H1 (cell line): Measurements from ENCODE around the gene ASIP. TPM values are rescaled to one million over a fixed set of nuclear protein-coding genes. Genes with fewer than 3 reads are reported as not detected.

ENCODE experiments used
- CTCF ChIA-PET: fragments of 300-600 bp; sonication (Branson Sonifier 250); formaldehyde crosslinking; loops from one replicate; lab custom pipeline; 2021; ENCODE audit not compliant: partially characterized antibody; lab: Charles Lee
- POLR2A ChIA-PET: fragments of 300-600 bp; sonication (Branson Sonifier 250); formaldehyde crosslinking; loops from one replicate; lab custom pipeline; 2021; ENCODE audit warnings: inconsistent platforms; ENCODE audit not compliant: partially characterized antibody; lab: Charles Lee
- DNase-seq, 2 experiments: peaks; one replicate each; pipeline versions ENCODE4 v3.0.0 to v3.0.0-alpha.2; 2010 to 2022; ENCODE audit warnings: low spot score in 2 of 2, low read depth in 1 of 2, mixed read lengths in 1 of 2
- FAIRE-seq: peaks from 2 replicates; lab custom pipeline; 2011; peaks lifted over from hg19 to GRCh38; lab: Jason Lieb, UNC
- H2AFZ ChIP-seq: 2 replicates; pipeline ENCODE4 v1.8.1; 2012; ENCODE audit warnings: low read length, inconsistent platforms
- H2AK5ac ChIP-seq: 2 replicates; pipeline ENCODE4 v1.6.1; 2013; ENCODE audit warnings: low read depth, low read length
- H2BK120ac ChIP-seq: replicated peaks from 2 replicates; pipeline ENCODE3; 2013; ENCODE audit warnings: low read depth, low read length, inconsistent platforms
- H2BK12ac ChIP-seq: 2 replicates; pipeline ENCODE4 v1.6.1; 2013; ENCODE audit warnings: low read depth, low read length
- H2BK15ac ChIP-seq: 2 replicates; pipeline ENCODE4 v1.6.1; 2013; ENCODE audit warnings: low read length
- H2BK20ac ChIP-seq: 2 replicates; pipeline ENCODE4 v1.6.1; 2013; ENCODE audit warnings: low read length
- H2BK5ac ChIP-seq: 2 replicates; pipeline ENCODE4 v1.6.1; 2013; ENCODE audit warnings: low read depth, low read length
- H3K14ac ChIP-seq: 2 replicates; pipeline ENCODE4 v1.6.1; 2013; ENCODE audit warnings: inconsistent platforms; ENCODE audit not compliant: insufficient read length
- H3K18ac ChIP-seq: 2 replicates; pipeline ENCODE4 v1.6.1; 2013; ENCODE audit warnings: low read length; ENCODE audit errors: extremely low read depth
- H3K23ac ChIP-seq: 2 replicates; pipeline ENCODE4 v1.6.1; 2013; ENCODE audit warnings: inconsistent platforms; ENCODE audit not compliant: insufficient read length
- H3K23me2 ChIP-seq: 2 replicates; pipeline ENCODE4 v1.6.1; 2013; ENCODE audit warnings: low read depth, low read length
- H3K27ac ChIP-seq: 2 replicates; pipeline ENCODE4 v1.6.1; 2011; ENCODE audit warnings: low read depth, low read length, inconsistent platforms
- H3K27me3 ChIP-seq, 4 experiments: replicated peaks in 1 of 4; 1 replicate in 1 of 4; 2 replicates in 3 of 4; pipeline versions ENCODE4 v1.6.1 to v1.8.1; 2011 to 2013; ENCODE audit warnings: low read length in 3 of 4, mild to moderate bottlenecking in 3 of 4, inconsistent platforms in 2 of 4, mixed read lengths in 2 of 4, moderate library complexity in 1 of 4; ENCODE audit not compliant: control insufficient read depth in 3 of 4, insufficient read depth in 3 of 4; ENCODE audit errors: extremely low read depth in 1 of 4
- H3K36me3 ChIP-seq, 4 experiments: 2 replicates each; pipeline versions ENCODE4 v1.6.1 to v1.8.1; 2011 to 2013; ENCODE audit warnings: mild to moderate bottlenecking in 4 of 4, low read length in 3 of 4, moderate library complexity in 2 of 4, control low read depth in 1 of 4, inconsistent platforms in 1 of 4; ENCODE audit not compliant: insufficient read depth in 4 of 4, control insufficient read depth in 2 of 4
- H3K4ac ChIP-seq: replicated peaks from 2 replicates; pipeline ENCODE3; 2013; ENCODE audit warnings: low read length, low read depth, mixed read lengths, inconsistent platforms; ENCODE audit not compliant: insufficient read length
- H3K4me1 ChIP-seq, 4 experiments: replicated peaks in 1 of 4; 1 replicate in 1 of 4; 2 replicates in 3 of 4; pipeline versions ENCODE4 v1.6.1 to v1.8.1; 2011 to 2013; ENCODE audit warnings: low read length in 3 of 4, inconsistent platforms in 2 of 4, mixed read lengths in 1 of 4; ENCODE audit not compliant: insufficient read depth in 4 of 4, control insufficient read depth in 3 of 4
- H3K4me2 ChIP-seq, 2 experiments: 2 replicates each; pipeline versions ENCODE4 v1.6.1 to v1.8.1; 2011 to 2013; ENCODE audit warnings: low read depth in 2 of 2, low read length in 2 of 2, control low read depth in 1 of 2, inconsistent platforms in 1 of 2, mild to moderate bottlenecking in 1 of 2; ENCODE audit not compliant: insufficient read depth in 1 of 2
- H3K4me3 ChIP-seq, 4 experiments: fragments of 200-600, 300-600 bp in 1 of 4; sonication (generic), shearing (Covaris generic), sonication (Bioruptor Twin) in 1 of 4; 2 replicates each; pipeline versions ENCODE4 v1.5.1 to v1.8.1; 2011 to 2016; ENCODE audit warnings: low read length in 4 of 4, low read depth in 3 of 4, control low read depth in 2 of 4, inconsistent platforms in 2 of 4, mild to moderate bottlenecking in 2 of 4, mixed read lengths in 1 of 4, moderate library complexity in 1 of 4; ENCODE audit not compliant: insufficient read depth in 2 of 4; ENCODE audit errors: extremely low read depth in 1 of 4
- H3K56ac ChIP-seq: replicated peaks from 2 replicates; pipeline ENCODE3; 2013; ENCODE audit warnings: low read depth, mild to moderate bottlenecking, mixed read lengths, low read length, inconsistent platforms; ENCODE audit not compliant: insufficient read length
- H3K79me1 ChIP-seq: 2 replicates; pipeline ENCODE4 v1.6.1; 2013; ENCODE audit warnings: low read depth, low read length, control low read depth
- H3K79me2 ChIP-seq, 2 experiments: 2 replicates each; pipeline versions ENCODE4 v1.6.1 to v1.8.1; 2012 to 2013; ENCODE audit warnings: low read length in 2 of 2, mild to moderate bottlenecking in 2 of 2, inconsistent platforms in 1 of 2; ENCODE audit not compliant: insufficient read depth in 2 of 2, control insufficient read depth in 1 of 2
- H3K9ac ChIP-seq, 4 experiments: replicated peaks in 1 of 4; 1 replicate in 1 of 4; 2 replicates in 3 of 4; pipeline versions ENCODE4 v1.6.1 to v1.8.1; 2011 to 2013; ENCODE audit warnings: low read depth in 3 of 4, low read length in 3 of 4, control low read depth in 2 of 4, mild to moderate bottlenecking in 2 of 4, moderate library complexity in 2 of 4, inconsistent platforms in 1 of 4; ENCODE audit errors: extremely low read depth in 1 of 4
- H3K9me3 ChIP-seq, 2 experiments: 2 replicates each; pipeline versions ENCODE4 v1.6.1 to v1.8.1; 2012 to 2013; ENCODE audit warnings: mild to moderate bottlenecking in 2 of 2, moderate library complexity in 2 of 2, control low read depth in 1 of 2, inconsistent platforms in 1 of 2, low read depth in 1 of 2, low read length in 1 of 2, mixed read lengths in 1 of 2; ENCODE audit not compliant: insufficient read depth in 2 of 2
- H4K20me1 ChIP-seq, 2 experiments: replicated peaks in 1 of 2; 2 replicates each; pipeline versions ENCODE3 to v1.8.1; 2011 to 2013; ENCODE audit warnings: inconsistent platforms in 2 of 2, low read length in 2 of 2, mild to moderate bottlenecking in 1 of 2; ENCODE audit not compliant: insufficient read depth in 2 of 2, control insufficient read depth in 1 of 2
- H4K5ac ChIP-seq: 2 replicates; pipeline ENCODE4 v1.6.1; 2013; ENCODE audit warnings: low read length, low read depth, mixed read lengths, inconsistent platforms; ENCODE audit not compliant: insufficient read length
- H4K8ac ChIP-seq: 2 replicates; pipeline ENCODE4 v1.8.0; 2013; ENCODE audit warnings: mild to moderate bottlenecking, moderate library complexity, low read length, inconsistent platforms; ENCODE audit not compliant: insufficient read depth; ENCODE audit errors: extremely low read depth
- H4K91ac ChIP-seq: replicated peaks from 2 replicates; pipeline ENCODE3; 2013; ENCODE audit warnings: low read length, mixed read lengths, inconsistent platforms; ENCODE audit not compliant: insufficient read length
- BRCA1 ChIP-seq: IDR thresholded peaks from 2 replicates; pipeline ENCODE4 v1.6.1; 2012; ENCODE audit warnings: low read depth, low read length, improper control_type of control experiment
- CHD1 ChIP-seq: IDR thresholded peaks from 2 replicates; pipeline ENCODE4 v1.6.1; 2012; ENCODE audit warnings: low read depth, low read length, improper control_type of control experiment
- EZH2 ChIP-seq: fragments of 200-600 bp; sonication (generic); IDR thresholded peaks from 2 replicates; pipeline ENCODE4 v1.7.1; 2012; ENCODE audit warnings: low read depth, mild to moderate bottlenecking, moderate library complexity, low read length, inconsistent platforms; ENCODE audit not compliant: severe bottlenecking
- JUN ChIP-seq: IDR thresholded peaks from 2 replicates; pipeline ENCODE4 v1.6.1; 2011; ENCODE audit warnings: low read depth, mild to moderate bottlenecking, improper control_type of control experiment, low read length
- KDM1A ChIP-seq: fragments of 200-600, 300-600 bp; sonication (generic); IDR thresholded peaks from 2 replicates; pipeline ENCODE4 v1.7.1; 2016; ENCODE audit warnings: mild to moderate bottlenecking, low read length, borderline replicate concordance
- POLR2A ChIP-seq, 2 experiments: IDR thresholded peaks; 1 replicate in 1 of 2; 2 replicates in 1 of 2; pipeline ENCODE4 v1.6.1; 2011; ENCODE audit warnings: low read depth in 2 of 2, low read length in 2 of 2, mild to moderate bottlenecking in 2 of 2; ENCODE audit errors: control extremely low read depth in 1 of 2
- RAD21 ChIP-seq, 2 experiments: IDR thresholded peaks in 1 of 2; conservative IDR thresholded peaks in 1 of 2; 2 replicates each; pipeline ENCODE4 v1.6.1; 2011; ENCODE audit warnings: low read depth in 2 of 2, low read length in 2 of 2, improper control_type of control experiment in 1 of 2, inconsistent platforms in 1 of 2, mild to moderate bottlenecking in 1 of 2, moderate library complexity in 1 of 2
- RNF2 ChIP-seq: fragments of 200-900, 300-1000 bp; sonication (generic); IDR thresholded peaks from 2 replicates; pipeline ENCODE4 v1.7.1; 2016; ENCODE audit warnings: borderline replicate concordance, low read depth, mild to moderate bottlenecking, antibody characterized with exemption, low read length; ENCODE audit not compliant: poor library complexity, severe bottlenecking; ENCODE audit errors: missing control alignments
- SAP30 ChIP-seq: fragments of 300-600 bp; sonication (generic); IDR thresholded peaks from 2 replicates; pipeline ENCODE4 v1.7.1; 2012; ENCODE audit warnings: low read length, moderate library complexity, mild to moderate bottlenecking, inconsistent platforms; ENCODE audit not compliant: insufficient read depth, insufficient replicate concordance
- SIRT6 ChIP-seq: IDR thresholded peaks from one replicate; pipeline ENCODE4 v1.7.1; 2012; ENCODE audit warnings: low read length, inconsistent platforms
- SIX5 ChIP-seq: IDR thresholded peaks from 2 replicates; pipeline ENCODE4 v1.6.1; 2011; ENCODE audit warnings: mild to moderate bottlenecking, low read depth, low read length
- SP4 ChIP-seq: IDR thresholded peaks from 2 replicates; pipeline ENCODE4 v1.6.1; 2012; ENCODE audit warnings: low read length, inconsistent platforms
- TAF1 ChIP-seq: IDR thresholded peaks from 2 replicates; pipeline ENCODE4 v1.6.1; 2011; ENCODE audit warnings: mild to moderate bottlenecking, low read depth, low read length
- TAF7 ChIP-seq: optimal IDR thresholded peaks from 2 replicates; pipeline ENCODE3; 2011; ENCODE audit warnings: low read depth, mild to moderate bottlenecking, inconsistent platforms, low read length, moderate library complexity, borderline replicate concordance
- TCF12 ChIP-seq: IDR thresholded peaks from 2 replicates; pipeline ENCODE4 v1.6.1; 2011; ENCODE audit warnings: low read depth, mild to moderate bottlenecking, low read length
- WGBS, 2 experiments: shearing (Covaris generic) in 1 of 2; methylation state at CpG; one replicate each; pipeline versions ENCODE4 v1.1.6 to v1.1.7; 2013 to 2015; ENCODE audit warnings: low lambda C conversion rate in 2 of 2, mixed read lengths in 2 of 2, inconsistent platforms in 1 of 2, low coverage in 1 of 2, missing lambda C conversion rate in 1 of 2; ENCODE audit not compliant: insufficient replicate concordance in 2 of 2, insufficient coverage in 1 of 2, insufficient read length in 1 of 2; ENCODE audit errors: extremely low coverage in 1 of 2, missing lambda C conversion rate in 1 of 2; 5-methylcytosine and 5-hydroxymethylcytosine counted together
- polyA plus RNA-seq, 7 experiments: library from polyadenylated mRNA; depleted of rRNA in 3 of 7; stranded (reverse) in 5 of 7; unstranded in 2 of 7; fragments of >200 nt in 5 of 7; fragments of 200-250 nt in 2 of 7; gene quantifications; 1 replicate in 5 of 7; 2 replicates in 1 of 7; 4 replicates in 1 of 7; pipeline versions ENCODE4 v1.2.1 to v1.2.3, GENCODE V29; 2011 to 2013; ENCODE audit warnings: missing spikeins in 2 of 7, mixed read lengths in 2 of 7
- total RNA-seq: library from RNA; stranded (reverse); fragmentation: NEBNext Ultra II Directional; extraction: Animal tissue kit (Norgen Biotek cat#: 25700); gene quantifications from 2 replicates; pipeline ENCODE4 v1.2.1, GENCODE V29; 2021

The ASIP gene
- total and polyA plus RNA-seq, 2 of the 8 experiments (the other 6 are each of a cell fraction or from before 2014, with no cell fraction given): not detected

- POLR2A ChIA-PET: interaction anchor here (1.9 kb wide), 1 partner anchor 14 kb away, joined by 5 read pairs; no protein-coding TSS in a partner anchor
- Histone ChIP-seq H4K91ac (no peak overlapping the region), H2BK15ac (no peak overlapping the region), H2AFZ (no peak overlapping the region), H3K79me2 (no peaks in the 10 kb centered on the region), H4K5ac (no peak overlapping the region), H3K23me2 (no peaks in the 10 kb centered on the region), H2AK5ac (0 out of 2 replicates have a peak overlapping the region, but pooled peaks have one; percentile 70), H3K56ac (no peak overlapping the region), H2BK20ac (no peak overlapping the region), H3K4me3 (no peak overlapping the region), H3K36me3 (no peaks in the 10 kb centered on the region), H3K4me2 (no peak overlapping the region), H2BK120ac (peak overlapping the region; percentile 38), H3K9ac (no peak overlapping the region), H3K23ac (no peak overlapping the region), H4K8ac (no peak overlapping the region), H2BK5ac (no peak overlapping the region), H3K9me3 (no peaks in the 10 kb centered on the region), H2BK12ac (no peak overlapping the region), H3K4me1 (no peaks in the 10 kb centered on the region; a peak in 1 of 7 replicates), H4K20me1 (peaks cover 0 to 2% of the 10 kb centered on the region in 2 experiments), H3K27me3 (no peaks in the 10 kb centered on the region), H3K79me1 (no peaks in the 10 kb centered on the region), H3K27ac (no peak overlapping the region), H3K4ac (no peak overlapping the region), H3K14ac (no peak overlapping the region), H3K18ac (no peak overlapping the region)
- CTCF ChIA-PET: interaction anchor here (0.6 to 3.3 kb wide), 16 partner anchors 8 to 734 kb away, joined by 3 to 9 read pairs (median 4); no protein-coding TSS in a partner anchor
- 64% methylated on average over 1 of the region's 1 CpG; no CpG with 5 or more reads in 1 of the 2 experiments for WGBS, 2 experiments
- no peak for DNase-seq
- FAIRE-seq: no peak
- TF ChIP-seq SP4 (no peak), EZH2 (no peak), TAF1 (no peak), CHD1 (no peak), SIRT6 (no peak), JUN (no peak), RNF2 (no peak), BRCA1 (no peak), KDM1A (no peak), TCF12 (no peak), TAF7 (no peak), SIX5 (no peak), RAD21 (IDR thresholded peaks at IDR 0.05 in 1 of 2, conservative IDR thresholded peaks at IDR 0.05 in 1 of 2; ENCODE audit: low read depth in 2 of 2, low read length in 2 of 2) (no peak), SAP30 (no peak), POLR2A (IDR thresholded peaks at IDR 0.05; ENCODE audit: control extremely low read depth in 1 of 2, low read depth in 2 of 2, low read length in 2 of 2) (no peak)
These were observed 13.8 kb downstream of the ASIP start for GRCh38 chr20:34254979-34255378.
